GM12878 (cell line): ENCODE data around the gene LRRC15. TPM values are rescaled to one million over a fixed set of nuclear protein-coding genes. Genes with fewer than 3 reads are reported as not detected.

Source experiments
- ATAC-seq: fragments of 200-7000 bp; cut with Tn5 transposase; 3 replicates; pipeline ENCODE4 v1.9.1; 2020; ENCODE audit warnings: mild to moderate bottlenecking, moderate library complexity
- BruUV-seq: library from RNA; stranded (reverse); fragments of 400-500 nt; replicated peaks from 2 replicates; lab custom pipeline; 2021; lab: Mats Ljungman, UMichigan
- CTCF ChIA-PET: fragments of 300-600 bp; sonication (Branson Sonifier 250); formaldehyde crosslinking; extraction: SDS; loops from one replicate; lab custom pipeline; 2021; ENCODE audit warnings: inconsistent platforms; lab: Yijun Ruan, JAX
- POLR2A ChIA-PET: fragments of 350-600 bp; formaldehyde crosslinking; extraction: SDS; loops from one replicate; lab custom pipeline; 2021; ENCODE audit warnings: inconsistent platforms; lab: Charles Lee
- RAD21 ChIA-PET: fragments of 300-600 bp; sonication (Branson Sonifier 250); formaldehyde crosslinking; loops from one replicate; lab custom pipeline; 2023; ENCODE audit warnings: antibody characterized with exemption; ENCODE audit not compliant: unreplicated experiment; lab: Charles Lee
- SMC1A ChIA-PET: fragments of 300-600 bp; sonication (Branson Sonifier 250); formaldehyde crosslinking; loops from one replicate; lab custom pipeline; 2023; ENCODE audit not compliant: unreplicated experiment, uncharacterized antibody; lab: Charles Lee
- DNase-seq: peaks from one replicate; pipeline ENCODE4 v3.0.0-alpha.2; 2011; ENCODE audit warnings: low read depth, low spot score
- FAIRE-seq: peaks from 3 replicates; lab custom pipeline; 2011; peaks lifted over from hg19 to GRCh38; lab: Jason Lieb, UNC
- H2AFZ ChIP-seq: 2 replicates; pipeline ENCODE4 v1.6.0; 2011; ENCODE audit warnings: low read depth, low read length, control low read depth; ENCODE audit not compliant: control insufficient read depth
- H3K27ac ChIP-seq: 2 replicates; pipeline ENCODE4 v1.5.1; 2011; ENCODE audit warnings: control low read depth; ENCODE audit not compliant: control insufficient read depth, insufficient read depth
- H3K27me3 ChIP-seq, 2 experiments: replicated peaks in 1 of 2; 2 replicates each; pipeline versions ENCODE4 v1.6.0 to v1.6.1; 2011; ENCODE audit warnings: low read length in 1 of 2; ENCODE audit not compliant: control insufficient read depth in 2 of 2, insufficient read depth in 2 of 2
- H3K36me3 ChIP-seq, 2 experiments: 2 replicates each; pipeline ENCODE4 v1.5.1; 2011; ENCODE audit warnings: low read length in 1 of 2; ENCODE audit not compliant: control insufficient read depth in 2 of 2, insufficient read depth in 2 of 2
- H3K4me1 ChIP-seq: 2 replicates; pipeline ENCODE4 v1.6.1; 2011; ENCODE audit warnings: mild to moderate bottlenecking, low read length, moderate library complexity, mixed read lengths; ENCODE audit not compliant: control insufficient read depth, insufficient read depth
- H3K4me2 ChIP-seq: 2 replicates; pipeline ENCODE4 v1.6.0; 2011; ENCODE audit warnings: control low read depth; ENCODE audit not compliant: control insufficient read depth, insufficient read depth
- H3K4me3 ChIP-seq: fragments of 200-600 bp; sonication (generic); 2 replicates; pipeline ENCODE4 v1.5.1; 2016
- H3K79me2 ChIP-seq: 2 replicates; pipeline ENCODE4 v1.6.0; 2011; ENCODE audit warnings: low read length; ENCODE audit not compliant: control insufficient read depth, insufficient read depth
- H3K9ac ChIP-seq: 2 replicates; pipeline ENCODE4 v1.8.0; 2011; ENCODE audit warnings: low read length, control low read depth, mixed read lengths; ENCODE audit not compliant: control insufficient read depth, insufficient read depth
- H3K9me3 ChIP-seq: replicated peaks from 3 replicates; pipeline ENCODE4 v1.5.1; 2011; ENCODE audit warnings: mild to moderate bottlenecking, low read length; ENCODE audit not compliant: control insufficient read depth, insufficient read depth
- H4K20me1 ChIP-seq: 2 replicates; pipeline ENCODE4 v1.6.0; 2011; ENCODE audit not compliant: control insufficient read depth, insufficient read depth
- BACH1 ChIP-seq: fragments of 450-650 bp; IDR thresholded peaks from 2 replicates; pipeline ENCODE4 v1.6.1; 2017; ENCODE audit warnings: mild to moderate bottlenecking, borderline replicate concordance
- CUX1 ChIP-seq: IDR thresholded peaks from 2 replicates; pipeline ENCODE4 v1.6.1; 2012; ENCODE audit warnings: improper control_type of control experiment, low read depth, low read length; ENCODE audit not compliant: insufficient replicate concordance
- HDAC2 ChIP-seq: fragments of 200-600 bp; sonication (generic); IDR thresholded peaks from 2 replicates; pipeline ENCODE4 v1.6.1; 2017
- IKZF2 ChIP-seq, 2 experiments: fragments of 450-650 bp; IDR thresholded peaks; 2 replicates each; pipeline ENCODE4 v1.6.1; 2017; ENCODE audit warnings: mild to moderate bottlenecking in 2 of 2, moderate library complexity in 2 of 2
- IRF4 ChIP-seq: IDR thresholded peaks from 2 replicates; pipeline ENCODE4 v1.6.1; 2011; ENCODE audit warnings: low read depth, low read length
- JUNB ChIP-seq: IDR thresholded peaks from 2 replicates; pipeline ENCODE4 v1.6.1; 2016; ENCODE audit warnings: antibody characterized with exemption, mild to moderate bottlenecking
- KAT2A ChIP-seq: conservative IDR thresholded peaks from 2 replicates; pipeline ENCODE4 v1.6.1; 2011; ENCODE audit warnings: low read depth, low read length; ENCODE audit not compliant: control insufficient read depth
- MXI1 ChIP-seq: fragments of 150-350 bp; IDR thresholded peaks from 2 replicates; pipeline ENCODE4 v1.6.1; 2011; ENCODE audit warnings: low read depth, mild to moderate bottlenecking, inconsistent platforms, low read length, improper control_type of control experiment
- NKRF ChIP-seq: fragments of 450-650 bp; conservative IDR thresholded peaks from 2 replicates; pipeline ENCODE4 v1.6.1; 2017; ENCODE audit warnings: mild to moderate bottlenecking, moderate library complexity
- RAD21 ChIP-seq: IDR thresholded peaks from 2 replicates; pipeline ENCODE4 v1.6.1; 2011; ENCODE audit warnings: mild to moderate bottlenecking, low read depth, low read length, moderate library complexity; ENCODE audit not compliant: insufficient read depth
- SIN3A ChIP-seq: IDR thresholded peaks from 2 replicates; pipeline ENCODE4 v1.6.1; 2012; ENCODE audit warnings: low read depth, low read length, improper control_type of control experiment
- SMAD1 ChIP-seq: fragments of 450-650 bp; IDR thresholded peaks from 2 replicates; pipeline ENCODE4 v1.6.1; 2018; ENCODE audit warnings: mild to moderate bottlenecking, low read depth; ENCODE audit not compliant: partially characterized antibody
- SREBF1 ChIP-seq: IDR thresholded peaks from 2 replicates; pipeline ENCODE4 v1.6.1; 2012; ENCODE audit warnings: mild to moderate bottlenecking, low read length
- USF1 ChIP-seq: IDR thresholded peaks from 2 replicates; pipeline ENCODE4 v1.6.1; 2011; ENCODE audit warnings: borderline replicate concordance, low read depth, mild to moderate bottlenecking, moderate library complexity, mixed read lengths, low read length; ENCODE audit not compliant: insufficient read depth; ENCODE audit errors: extremely low read length
- ZNF24 ChIP-seq: fragments of 450-650 bp; IDR thresholded peaks from 2 replicates; pipeline ENCODE4 v1.6.1; 2017; ENCODE audit warnings: antibody characterized with exemption, mild to moderate bottlenecking
- WGBS: methylation state at CpG from one replicate; pipeline ENCODE4 v1.1.6; 2016; ENCODE audit warnings: low lambda C conversion rate; ENCODE audit not compliant: insufficient replicate concordance, insufficient coverage; ENCODE audit errors: missing lambda C conversion rate; 5-methylcytosine and 5-hydroxymethylcytosine counted together
- in situ Hi-C: fragments of 300-500 bp; cut with MboI; formaldehyde crosslinking; loops from 9 replicates; pipeline ENCODE4 v1.14.3; 2018; ENCODE audit warnings: mixed read lengths
- intact Hi-C: fragments of 100-400 bp; cut with micrococcal nuclease; formaldehyde crosslinking; loops from one replicate; pipeline ENCODE4 v1.14.2; 2022; ENCODE audit not compliant: unreplicated experiment
- polyA plus RNA-seq, 11 experiments: library from polyadenylated mRNA; depleted of rRNA in 4 of 11; unstranded in 6 of 11; stranded (reverse) in 5 of 11; fragments of >200 nt; fragmentation: Nextera tagmentation in 4 of 11; fragmentation: Illumina TruSeq in 1 of 11; extraction: Ambion mirVana in 4 of 11; extraction: Trizol in 1 of 11; gene quantifications; 1 replicate in 1 of 11; 2 replicates in 10 of 11; pipeline versions ENCODE4 v1.2.1 to v1.2.3, GENCODE V29; 2011 to 2016; ENCODE audit warnings: inconsistent platforms in 2 of 11, missing spikeins in 2 of 11, low read depth in 1 of 11
- total RNA-seq, 4 experiments: library from RNA; depleted of rRNA in 3 of 4; stranded (reverse); fragments of >200 nt in 3 of 4; fragmentation: Illumina TruSeq in 1 of 4; extraction: Trizol in 1 of 4; gene quantifications; 2 replicates each; pipeline versions ENCODE4 v1.2.1 to v1.2.3, GENCODE V29; 2013 to 2021

LRRC15 gene
- total and polyA plus RNA-seq, 10 of the 15 experiments (the other 5 are each of a cell fraction or from before 2014, with no cell fraction given): not detected

- TF ChIP-seq BACH1: no peak
- peak; percentile 64 for TF ChIP-seq RAD21
- TF ChIP-seq IRF4: no peak
- TF ChIP-seq SREBF1: no peak
- no peak for TF ChIP-seq SIN3A
- no peak for TF ChIP-seq USF1
- TF ChIP-seq KAT2A: no peak
- TF ChIP-seq IKZF2 (IDR thresholded peaks at IDR 0.05): no peak
- TF ChIP-seq NKRF: no peak
- TF ChIP-seq SMAD1: no peak
- TF ChIP-seq JUNB: no peak
Measured at GRCh38 chr3:194344012-194344411, 25.5 kb downstream of the LRRC15 start (continued).

- Histone ChIP-seq H2AFZ (no peak overlapping the region), H3K27me3 (no peaks in the 10 kb centered on the region; a peak in 3 of 4 replicates), H3K4me3 (no peak overlapping the region), H3K4me1 (no peaks in the 10 kb centered on the region), H3K9me3 (no peaks in the 10 kb centered on the region), H3K79me2 (no peaks in the 10 kb centered on the region), H3K27ac (no peak overlapping the region), H3K9ac (no peak overlapping the region), H4K20me1 (no peaks in the 10 kb centered on the region), H3K36me3 (no peaks in the 10 kb centered on the region), H3K4me2 (no peak overlapping the region)
- ChIA-PET CTCF (interaction anchor here (0.7 to 5.9 kb wide), 25 partner anchors 9 to 727 kb away, joined by 3 to 64 read pairs (median 5); no protein-coding TSS in a partner anchor), RAD21 (interaction anchor here (1.0 to 1.7 kb wide), 2 partner anchors 10 to 61 kb away, joined by 3 to 7 read pairs; no protein-coding TSS in a partner anchor), POLR2A (no interaction called here), SMC1A (interaction anchor here (0.9 to 3.0 kb wide), 11 partner anchors 8 to 241 kb away, joined by 3 to 13 read pairs (median 4); partner anchors contain the start of gene GP5)
- intact Hi-C loops: no loop called here
- no peak for DNase-seq
- ATAC-seq: no peak
- WGBS: 9% methylated on average over 2 of the region's 2 CpGs
- FAIRE-seq: no peak
- in situ Hi-C loops: no loop called here
- no TSS peak for BruUV-seq
- no peak for TF ChIP-seq HDAC2
- no peak for TF ChIP-seq MXI1
- no peak for TF ChIP-seq CUX1
- no peak for TF ChIP-seq ZNF24
Measured at GRCh38 chr3:194343561-194343893, 26.0 kb downstream of the LRRC15 start.
